K562 (cell line): Measurements from ENCODE around the gene NKX6-2. TPM values are rescaled to one million over a fixed set of nuclear protein-coding genes. Genes with fewer than 3 reads are reported as not detected.

Experiments
- CCAR2 ChIP-seq: fragments of 200-400 bp; formaldehyde crosslinking; IDR thresholded peaks from 2 replicates; pipeline ENCODE4 v1.6.1; 2017; ENCODE audit warnings: mild to moderate bottlenecking, low read depth, low read length
- POLR2G ChIP-seq: fragments of 200-400 bp; formaldehyde crosslinking; IDR thresholded peaks from 2 replicates; pipeline ENCODE4 v1.6.1; 2017; ENCODE audit warnings: low read depth, mild to moderate bottlenecking, antibody characterized with exemption, low read length, moderate library complexity
- PYGO2 ChIP-seq: fragments of 450-650 bp; IDR thresholded peaks from 2 replicates; pipeline ENCODE4 v1.6.1; 2016; ENCODE audit warnings: mild to moderate bottlenecking, missing genetic modification characterization, moderate library complexity, missing compliant biosample characterization
- SAFB ChIP-seq: fragments of 200-400 bp; formaldehyde crosslinking; IDR thresholded peaks from 2 replicates; pipeline ENCODE4 v1.6.1; 2017; ENCODE audit warnings: low read depth, low read length, borderline replicate concordance
- SUPT5H ChIP-seq: fragments of 450-650 bp; IDR thresholded peaks from 2 replicates; pipeline ENCODE4 v1.6.1; 2016
- TAF9B ChIP-seq: fragments of 450-650 bp; IDR thresholded peaks from 2 replicates; pipeline ENCODE4 v1.6.1; 2018; ENCODE audit warnings: mild to moderate bottlenecking; ENCODE audit not compliant: partially characterized antibody
- TBP ChIP-seq: optimal IDR thresholded peaks from 2 replicates; pipeline ENCODE3; 2011; ENCODE audit warnings: low read depth, low read length, improper control_type of control experiment
- ZNF212 ChIP-seq: fragments of 450-650 bp; formaldehyde crosslinking; IDR thresholded peaks from 2 replicates; pipeline ENCODE4 v1.4.0; 2020; ENCODE audit warnings: mild to moderate bottlenecking
- ZSCAN29 ChIP-seq: fragments of 450-650 bp; IDR thresholded peaks from 2 replicates; pipeline ENCODE4 v1.6.1; 2017
- ZSCAN32 ChIP-seq: fragments of 450-650 bp; formaldehyde crosslinking; IDR thresholded peaks from 2 replicates; pipeline ENCODE4 v1.4.0; 2020; ENCODE audit warnings: mild to moderate bottlenecking, moderate library complexity
- polyA plus RNA-seq, 8 experiments: library from polyadenylated mRNA; depleted of rRNA in 4 of 8; stranded (reverse) in 5 of 8; unstranded in 3 of 8; fragments of >200 nt; fragmentation: Nextera tagmentation in 2 of 8; fragmentation: Illumina TruSeq in 1 of 8; extraction: Ambion mirVana in 2 of 8; extraction: Trizol in 1 of 8; gene quantifications; 2 replicates each; pipeline versions ENCODE4 v1.2.1 to v1.2.3, GENCODE V29; 2011 to 2014; ENCODE audit warnings: inconsistent platforms in 1 of 8, missing spikeins in 1 of 8
- total RNA-seq, 7 experiments: library from RNA; depleted of rRNA in 6 of 7; stranded (reverse); fragments of >200 nt in 6 of 7; fragmentation: Illumina TruSeq in 2 of 7; extraction: Trizol in 2 of 7; gene quantifications; 2 replicates each; pipeline versions ENCODE4 v1.2.1 to v1.2.3, GENCODE V29; 2011 to 2021; ENCODE audit warnings: low replicate concordance in 1 of 7
- TF ChIP-seq, protein P1 (sequence below): fragments of 450-650 bp; IDR thresholded peaks from 2 replicates; pipeline ENCODE4 v1.6.1; 2017; ENCODE audit warnings: antibody characterized with exemption
- TF ChIP-seq, protein P2 (sequence below): fragments of 250-450 bp; sonication (Bioruptor Pico); IDR thresholded peaks from 2 replicates; pipeline ENCODE4 v1.5.0; 2020; ENCODE audit warnings: mild to moderate bottlenecking, borderline replicate concordance
- TF ChIP-seq, protein P3 (sequence below), 3 experiments: fragments of 200-800 bp in 1 of 3; sonication (Bioruptor generic) in 1 of 3; sonication (generic) in 1 of 3; formaldehyde crosslinking in 1 of 3; IDR thresholded peaks; 2 replicates each; pipeline versions ENCODE4 v1.6.1 to v1.8.0; 2016 to 2022; ENCODE audit warnings: mild to moderate bottlenecking in 2 of 3, missing compliant biosample characterization in 2 of 3, missing genetic modification characterization in 2 of 3, missing genetic modification reagents in 1 of 3
- TF ChIP-seq, protein P4 (sequence below): sonication (generic); formaldehyde crosslinking; IDR thresholded peaks from 2 replicates; pipeline ENCODE4 v1.8.0; 2022; ENCODE audit warnings: mild to moderate bottlenecking, missing genetic modification reagents
- TF ChIP-seq, protein P5 (sequence below): fragments of 200-800 bp; sonication (Bioruptor generic); IDR thresholded peaks from 2 replicates; pipeline ENCODE4 v1.6.1; 2017; ENCODE audit warnings: missing genetic modification characterization, missing compliant biosample characterization

Gene NKX6-2
- total and polyA plus RNA-seq, 9 of the 15 experiments (the other 6 are each of a cell fraction or from before 2014, with no cell fraction given): 1.0 to 1.6 TPM; not detected in 7

DNA sequence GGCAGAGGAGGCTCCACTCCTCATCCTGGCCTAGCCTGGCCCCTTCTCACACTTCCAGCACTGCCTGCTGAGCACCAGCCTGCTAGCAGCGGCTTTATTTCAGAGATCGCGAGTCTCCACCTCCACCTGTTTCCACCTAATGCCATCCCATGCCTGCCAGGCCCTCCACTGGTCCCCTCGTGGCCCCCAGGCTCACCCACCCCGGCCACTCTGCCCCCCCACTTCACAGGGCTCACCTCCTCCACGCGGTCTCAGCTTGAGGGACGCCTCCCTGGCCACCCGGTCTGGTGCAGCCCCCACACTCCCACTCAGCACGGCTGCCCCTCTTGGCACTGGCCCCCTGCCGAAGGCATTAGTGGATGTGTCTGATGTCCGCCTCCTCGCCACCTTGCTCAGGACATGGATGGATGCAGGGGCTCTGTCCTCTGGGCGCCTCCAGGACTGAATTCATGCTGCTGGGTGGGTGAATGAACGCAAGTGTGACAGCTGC is 3.8 kb upstream of the NKX6-2 start (continued):
- TF ChIP-seq, protein P1, sequence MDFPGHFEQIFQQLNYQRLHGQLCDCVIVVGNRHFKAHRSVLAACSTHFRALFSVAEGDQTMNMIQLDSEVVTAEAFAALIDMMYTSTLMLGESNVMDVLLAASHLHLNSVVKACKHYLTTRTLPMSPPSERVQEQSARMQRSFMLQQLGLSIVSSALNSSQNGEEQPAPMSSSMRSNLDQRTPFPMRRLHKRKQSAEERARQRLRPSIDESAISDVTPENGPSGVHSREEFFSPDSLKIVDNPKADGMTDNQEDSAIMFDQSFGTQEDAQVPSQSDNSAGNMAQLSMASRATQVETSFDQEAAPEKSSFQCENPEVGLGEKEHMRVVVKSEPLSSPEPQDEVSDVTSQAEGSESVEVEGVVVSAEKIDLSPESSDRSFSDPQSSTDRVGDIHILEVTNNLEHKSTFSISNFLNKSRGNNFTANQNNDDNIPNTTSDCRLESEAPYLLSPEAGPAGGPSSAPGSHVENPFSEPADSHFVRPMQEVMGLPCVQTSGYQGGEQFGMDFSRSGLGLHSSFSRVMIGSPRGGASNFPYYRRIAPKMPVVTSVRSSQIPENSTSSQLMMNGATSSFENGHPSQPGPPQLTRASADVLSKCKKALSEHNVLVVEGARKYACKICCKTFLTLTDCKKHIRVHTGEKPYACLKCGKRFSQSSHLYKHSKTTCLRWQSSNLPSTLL: no peak
- TF ChIP-seq SUPT5H: no peak
- TF ChIP-seq TBP: no peak
- no peak for TF ChIP-seq POLR2G
- no peak for TF ChIP-seq CCAR2
- TF ChIP-seq PYGO2: no peak
- TF ChIP-seq, protein P2, sequence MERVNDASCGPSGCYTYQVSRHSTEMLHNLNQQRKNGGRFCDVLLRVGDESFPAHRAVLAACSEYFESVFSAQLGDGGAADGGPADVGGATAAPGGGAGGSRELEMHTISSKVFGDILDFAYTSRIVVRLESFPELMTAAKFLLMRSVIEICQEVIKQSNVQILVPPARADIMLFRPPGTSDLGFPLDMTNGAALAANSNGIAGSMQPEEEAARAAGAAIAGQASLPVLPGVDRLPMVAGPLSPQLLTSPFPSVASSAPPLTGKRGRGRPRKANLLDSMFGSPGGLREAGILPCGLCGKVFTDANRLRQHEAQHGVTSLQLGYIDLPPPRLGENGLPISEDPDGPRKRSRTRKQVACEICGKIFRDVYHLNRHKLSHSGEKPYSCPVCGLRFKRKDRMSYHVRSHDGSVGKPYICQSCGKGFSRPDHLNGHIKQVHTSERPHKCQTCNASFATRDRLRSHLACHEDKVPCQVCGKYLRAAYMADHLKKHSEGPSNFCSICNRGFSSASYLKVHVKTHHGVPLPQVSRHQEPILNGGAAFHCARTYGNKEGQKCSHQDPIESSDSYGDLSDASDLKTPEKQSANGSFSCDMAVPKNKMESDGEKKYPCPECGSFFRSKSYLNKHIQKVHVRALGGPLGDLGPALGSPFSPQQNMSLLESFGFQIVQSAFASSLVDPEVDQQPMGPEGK (CRISPR knock-in tag): no peak
- TF ChIP-seq, protein P3, sequence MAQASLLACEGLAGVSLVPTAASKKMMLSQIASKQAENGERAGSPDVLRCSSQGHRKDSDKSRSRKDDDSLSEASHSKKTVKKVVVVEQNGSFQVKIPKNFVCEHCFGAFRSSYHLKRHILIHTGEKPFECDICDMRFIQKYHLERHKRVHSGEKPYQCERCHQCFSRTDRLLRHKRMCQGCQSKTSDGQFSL (CRISPR knock-in tag; IDR thresholded peaks at IDR 0.05): no peak
- TF ChIP-seq, protein P3 (tag; IDR thresholded peaks at IDR 0.05): no peak
- TF ChIP-seq TAF9B: no peak
- TF ChIP-seq, protein P4, sequence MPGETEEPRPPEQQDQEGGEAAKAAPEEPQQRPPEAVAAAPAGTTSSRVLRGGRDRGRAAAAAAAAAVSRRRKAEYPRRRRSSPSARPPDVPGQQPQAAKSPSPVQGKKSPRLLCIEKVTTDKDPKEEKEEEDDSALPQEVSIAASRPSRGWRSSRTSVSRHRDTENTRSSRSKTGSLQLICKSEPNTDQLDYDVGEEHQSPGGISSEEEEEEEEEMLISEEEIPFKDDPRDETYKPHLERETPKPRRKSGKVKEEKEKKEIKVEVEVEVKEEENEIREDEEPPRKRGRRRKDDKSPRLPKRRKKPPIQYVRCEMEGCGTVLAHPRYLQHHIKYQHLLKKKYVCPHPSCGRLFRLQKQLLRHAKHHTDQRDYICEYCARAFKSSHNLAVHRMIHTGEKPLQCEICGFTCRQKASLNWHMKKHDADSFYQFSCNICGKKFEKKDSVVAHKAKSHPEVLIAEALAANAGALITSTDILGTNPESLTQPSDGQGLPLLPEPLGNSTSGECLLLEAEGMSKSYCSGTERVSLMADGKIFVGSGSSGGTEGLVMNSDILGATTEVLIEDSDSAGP (CRISPR knock-in tag): no peak
- no peak for TF ChIP-seq ZSCAN29
- no peak for TF ChIP-seq ZSCAN32 (CRISPR knock-in tag)
- TF ChIP-seq, protein P5, sequence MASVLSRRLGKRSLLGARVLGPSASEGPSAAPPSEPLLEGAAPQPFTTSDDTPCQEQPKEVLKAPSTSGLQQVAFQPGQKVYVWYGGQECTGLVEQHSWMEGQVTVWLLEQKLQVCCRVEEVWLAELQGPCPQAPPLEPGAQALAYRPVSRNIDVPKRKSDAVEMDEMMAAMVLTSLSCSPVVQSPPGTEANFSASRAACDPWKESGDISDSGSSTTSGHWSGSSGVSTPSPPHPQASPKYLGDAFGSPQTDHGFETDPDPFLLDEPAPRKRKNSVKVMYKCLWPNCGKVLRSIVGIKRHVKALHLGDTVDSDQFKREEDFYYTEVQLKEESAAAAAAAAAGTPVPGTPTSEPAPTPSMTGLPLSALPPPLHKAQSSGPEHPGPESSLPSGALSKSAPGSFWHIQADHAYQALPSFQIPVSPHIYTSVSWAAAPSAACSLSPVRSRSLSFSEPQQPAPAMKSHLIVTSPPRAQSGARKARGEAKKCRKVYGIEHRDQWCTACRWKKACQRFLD (CRISPR knock-in tag): no peak
- no peak for TF ChIP-seq ZNF212 (CRISPR knock-in tag)
- TF ChIP-seq SAFB: no peak
